Adrenal gland (tissue), 5 donors: ENCODE measurements around the gene MCOLN3.

Source experiments
- CTCF ChIP-seq, 6 experiments: fragments of 450-650 bp in 4 of 6; fragments of 200-600 bp in 2 of 6; sonication (generic) in 1 of 6; IDR thresholded peaks; 1 replicate in 5 of 6; 2 replicates in 1 of 6; pipeline versions ENCODE4 v1.5.1 to v1.8.0; 2016 to 2021; ENCODE audit warnings: antibody characterized with exemption in 6 of 6, mild to moderate bottlenecking in 2 of 6, moderate library complexity in 1 of 6
- POLR2A ChIP-seq, 2 donors: fragments of 450-650 bp; IDR thresholded peaks; one replicate each; pipeline ENCODE4 v1.6.1; 2017; ENCODE audit warnings: antibody characterized with exemption in 2 of 2, mild to moderate bottlenecking in 2 of 2, moderate library complexity in 1 of 2
- donor health status: DM: no; HTN: no; CAD: no.

GRCh38 chr1:85090225-85090624 lies 41.9 kb upstream of the MCOLN3 start:
- TF ChIP-seq CTCF (IDR thresholded peaks at IDR 0.05) (no peak), POLR2A (IDR thresholded peaks at IDR 0.05) (no peak)
